Measurements from ENCODE around the gene ARL8A. TPM values are rescaled to one million over a fixed set of nuclear protein-coding genes. Genes with fewer than 3 reads are reported as not detected.

Gene ARL8A
- total and polyA plus RNA-seq, 2 experiments from 2014 or later, result 32.7 to 56.0 TPM

- DNase-seq (ENCODE audit: low spot score), result peak; percentile 88
- H3K9me2 ChIP-seq (replicated peaks; ENCODE audit: insufficient read depth), result no peaks in the 10 kb centered on the region
- no peaks in the 10 kb centered on the region for H3K79me2 ChIP-seq
- no peaks in the 10 kb centered on the region for H3K27me3 ChIP-seq
- WGBS (ENCODE audit: low lambda C conversion rate, missing lambda C conversion rate), result 58% methylated on average over 10 of the region's 10 CpGs
- TF ChIP-seq EZH2 (IDR thresholded peaks at IDR 0.05; ENCODE audit: borderline replicate concordance), result no peak
- no peak for TF ChIP-seq CTCF (IDR thresholded peaks at IDR 0.05; ENCODE audit: poor library complexity)
- no peak for TF ChIP-seq EZH2phosphoT487 (IDR thresholded peaks at IDR 0.05; ENCODE audit: low read depth, severe bottlenecking, unreplicated experiment)
- H2AFZ ChIP-seq, result no peak overlapping the region
- H3K4me3 ChIP-seq, result no peak overlapping the region
- H3K4me1 ChIP-seq (ENCODE audit: insufficient read depth), result peaks cover 38% of the 10 kb centered on the region
- H3K27ac ChIP-seq, result peak overlapping the region; percentile 98
- H3K9me3 ChIP-seq (ENCODE audit: low read depth), result no peaks in the 10 kb centered on the region
- H3K36me3 ChIP-seq (replicated peaks; ENCODE audit: insufficient read depth, low read depth), result no peaks in the 10 kb centered on the region
- H4K20me1 ChIP-seq (ENCODE audit: insufficient read depth, poor library complexity, severe bottlenecking), result no peaks in the 10 kb centered on the region
- peak overlapping the region; percentile 59 for H3K4me2 ChIP-seq
Measured at GRCh38 chr1:202106340-202107254, 37.9 kb downstream of the ARL8A start.

- Histone ChIP-seq H3K9me2 (replicated peaks; ENCODE audit: insufficient read depth) (no peaks in the 10 kb centered on the region), H2AFZ (no peak overlapping the region), H3K4me2 (peak overlapping the region; percentile 59), H3K4me1 (ENCODE audit: insufficient read depth) (peaks cover 38% of the 10 kb centered on the region), H3K79me2 (no peaks in the 10 kb centered on the region), H3K36me3 (replicated peaks; ENCODE audit: insufficient read depth, low read depth) (no peaks in the 10 kb centered on the region), H4K20me1 (ENCODE audit: insufficient read depth, poor library complexity, severe bottlenecking) (no peaks in the 10 kb centered on the region), H3K4me3 (no peak overlapping the region), H3K9me3 (ENCODE audit: low read depth) (no peaks in the 10 kb centered on the region), H3K27me3 (no peaks in the 10 kb centered on the region), H3K27ac (peak overlapping the region; percentile 98)
- TF ChIP-seq CTCF (IDR thresholded peaks at IDR 0.05; ENCODE audit: poor library complexity), result no peak
- no peak for TF ChIP-seq EZH2phosphoT487 (IDR thresholded peaks at IDR 0.05; ENCODE audit: low read depth, severe bottlenecking, unreplicated experiment)
- no peak for TF ChIP-seq EZH2 (IDR thresholded peaks at IDR 0.05; ENCODE audit: borderline replicate concordance)
- WGBS (ENCODE audit: low lambda C conversion rate, missing lambda C conversion rate), result 28% methylated on average over 10 of the region's 10 CpGs
- peak; percentile 87 for DNase-seq (ENCODE audit: low spot score)
Measured at GRCh38 chr1:202105571-202106339, 38.8 kb downstream of the ARL8A start.

GRCh38 chr1:202104073-202104472, 40.5 kb downstream of the ARL8A start:
- DNase-seq (ENCODE audit: low spot score), result no peak
- Histone ChIP-seq H3K27me3 (no peaks in the 10 kb centered on the region), H3K79me2 (no peaks in the 10 kb centered on the region), H3K9me3 (ENCODE audit: low read depth) (no peaks in the 10 kb centered on the region), H3K4me2 (no peak overlapping the region), H4K20me1 (ENCODE audit: insufficient read depth, poor library complexity, severe bottlenecking) (no peaks in the 10 kb centered on the region), H2AFZ (no peak overlapping the region), H3K36me3 (replicated peaks; ENCODE audit: insufficient read depth, low read depth) (no peaks in the 10 kb centered on the region), H3K27ac (peak overlapping the region; percentile 98), H3K4me1 (ENCODE audit: insufficient read depth) (peaks cover 38% of the 10 kb centered on the region), H3K9me2 (replicated peaks; ENCODE audit: insufficient read depth) (no peaks in the 10 kb centered on the region), H3K4me3 (no peak overlapping the region)
- WGBS (ENCODE audit: low lambda C conversion rate, missing lambda C conversion rate), result 93% methylated on average over 9 of the region's 10 CpGs
- TF ChIP-seq EZH2phosphoT487 (IDR thresholded peaks at IDR 0.05; ENCODE audit: low read depth, severe bottlenecking, unreplicated experiment) (no peak), EZH2 (IDR thresholded peaks at IDR 0.05; ENCODE audit: borderline replicate concordance) (no peak), CTCF (IDR thresholded peaks at IDR 0.05; ENCODE audit: poor library complexity) (no peak)

All from hepatocyte (in vitro differentiated cells).